NCI-H1092 treated with DMSO at 0.1 percent for 48 hours (cell line): ENCODE results near the gene DRC1.

Experiments
- DNase-seq: peaks from one replicate; lab custom pipeline; 2025; lab: John Stamatoyannopoulos, UW

Gene DRC1

DNA sequence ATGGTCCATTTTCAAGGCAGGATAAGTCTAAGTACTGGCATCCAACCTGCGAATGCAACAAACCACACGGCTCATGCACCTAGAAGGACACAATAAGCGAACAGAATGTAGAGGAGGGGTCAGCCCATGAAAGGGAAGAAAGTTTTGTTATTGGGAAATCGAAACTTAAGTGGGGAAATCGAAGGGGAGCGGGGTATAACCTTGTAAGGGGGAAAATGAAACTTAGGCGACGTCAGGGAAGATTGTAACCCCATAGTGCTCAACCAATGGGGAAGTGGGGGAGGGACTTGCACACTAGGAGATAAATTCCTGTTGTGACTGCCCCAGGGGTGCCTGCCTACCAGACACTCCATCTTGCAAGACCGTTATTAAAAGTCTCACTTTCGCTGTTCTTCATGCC, 91.8 kb downstream of the DRC1 start:
- no peak for DNase-seq

DNA sequence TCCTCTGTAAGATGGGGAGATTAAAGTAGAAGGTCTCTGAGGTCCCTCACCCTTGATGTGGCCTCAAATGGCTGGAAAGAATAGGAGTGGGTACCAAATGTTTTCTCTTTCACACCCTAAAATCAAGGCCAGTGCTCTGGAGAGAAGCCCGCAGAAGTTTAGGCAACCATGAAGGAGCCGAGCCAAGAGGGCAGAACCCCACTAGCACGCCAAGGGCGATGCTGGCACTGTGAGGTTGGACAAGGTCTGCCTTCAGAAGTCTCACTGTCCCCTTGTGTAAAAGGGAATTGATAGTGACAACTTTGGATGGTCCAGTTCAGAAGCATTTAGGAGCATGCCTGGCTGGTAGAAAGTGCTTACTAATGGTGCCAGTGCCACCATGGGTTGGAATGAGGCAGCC, 92.5 kb downstream of the DRC1 start:
- DNase-seq, result no peak

DNA sequence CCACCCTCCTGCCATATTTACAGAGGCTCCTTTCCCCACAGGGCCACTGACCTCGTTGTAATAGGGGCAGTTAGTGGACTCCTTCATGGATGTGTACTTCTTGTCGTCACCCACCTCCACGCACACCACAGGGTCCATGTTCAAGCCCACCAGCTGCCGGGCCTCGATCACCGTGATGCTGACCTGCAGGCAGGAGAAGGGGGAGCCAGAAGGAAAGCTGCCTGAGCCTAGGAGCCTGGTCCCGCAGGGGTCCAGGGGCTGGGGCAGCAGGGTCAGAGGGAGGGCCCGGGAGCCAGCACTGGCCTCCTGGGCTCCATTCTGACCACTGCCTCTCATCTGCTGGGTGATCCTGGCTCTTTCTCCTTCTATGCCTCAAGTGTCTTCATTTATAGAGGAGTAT, 93.2 kb downstream of the DRC1 start:
- no peak for DNase-seq

DNA sequence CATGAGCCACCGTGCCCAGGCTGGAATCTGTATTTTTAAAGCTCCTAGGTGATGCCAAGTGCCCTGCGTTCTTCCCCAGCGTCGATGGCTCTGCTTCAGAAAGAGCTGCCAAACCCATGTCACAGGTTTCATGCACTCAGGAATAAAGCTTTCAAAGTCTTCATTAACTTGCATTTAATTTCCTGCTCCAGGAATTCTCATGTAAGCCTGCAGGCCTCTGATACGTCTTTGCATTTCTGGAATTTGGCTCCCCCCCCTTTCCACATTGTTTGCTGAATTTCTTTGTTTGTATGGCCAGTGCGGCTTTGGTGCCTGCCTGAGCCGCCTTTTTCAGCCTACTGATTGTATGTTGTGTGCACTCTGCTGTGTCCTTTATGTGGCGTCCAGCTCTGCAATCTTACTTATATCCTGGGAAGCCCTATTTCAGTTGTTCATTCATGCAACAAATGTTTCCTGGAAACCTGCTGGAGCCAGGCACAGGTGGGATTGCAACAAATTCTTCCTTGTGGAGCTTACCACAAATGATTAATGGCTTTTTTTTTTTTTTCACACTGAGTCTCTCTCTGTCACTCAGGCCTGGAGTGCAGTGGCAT, 94.1 kb downstream of the DRC1 start:
- no peak for DNase-seq

DNA sequence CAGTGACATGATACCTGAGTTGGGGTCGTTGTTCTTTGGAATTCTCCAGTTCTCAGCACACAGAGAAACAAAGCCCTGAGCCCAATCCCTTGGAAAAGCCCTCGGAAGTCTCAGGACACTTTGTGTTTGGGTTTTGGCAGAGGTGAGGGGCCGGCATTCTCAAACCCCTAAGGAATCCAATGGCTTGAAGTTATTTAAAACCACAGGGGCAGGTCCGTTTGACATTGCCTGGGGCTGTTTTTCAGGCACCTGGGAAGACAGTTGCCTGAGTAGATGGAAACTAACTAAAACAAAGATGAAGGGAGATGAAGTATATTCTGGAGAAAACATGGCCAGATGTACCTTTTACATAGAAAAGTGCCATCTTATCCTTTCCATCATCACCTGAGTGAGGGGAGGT, 98.7 kb downstream of the DRC1 start:
- no peak for DNase-seq

DNA sequence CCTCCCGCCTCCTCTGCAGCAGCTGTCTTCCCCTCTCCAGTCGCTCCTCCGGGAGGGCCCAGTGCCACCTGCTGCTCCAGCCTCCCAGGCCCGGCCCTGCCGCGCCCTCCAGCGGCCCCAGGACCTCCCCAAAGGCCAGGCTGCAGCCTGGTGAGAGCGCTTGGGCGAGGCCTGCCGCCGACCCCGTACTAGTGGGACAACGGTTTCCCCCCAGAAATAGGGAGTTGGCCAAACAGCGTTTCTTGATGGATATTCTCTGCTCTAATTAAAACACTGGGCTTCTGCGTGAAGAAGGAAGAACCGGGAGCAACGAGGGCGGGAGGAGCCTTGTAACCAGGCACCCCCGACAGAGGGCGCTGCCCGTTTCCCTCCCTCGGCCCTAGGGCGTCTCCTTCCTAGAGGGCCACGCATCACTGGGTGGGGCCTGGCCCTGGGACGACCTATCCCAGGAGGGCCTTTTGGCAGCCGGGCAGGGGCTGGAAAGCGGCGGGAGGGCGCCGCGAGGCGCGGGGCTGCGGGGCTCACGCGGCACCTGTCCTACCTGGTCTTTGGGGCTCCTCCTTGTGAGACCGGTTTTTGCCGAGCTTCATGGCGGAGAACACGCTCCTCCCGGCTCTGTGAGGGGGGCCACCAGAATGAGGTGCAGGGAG, 101.6 kb downstream of the DRC1 start:
- no peak for DNase-seq

DNA sequence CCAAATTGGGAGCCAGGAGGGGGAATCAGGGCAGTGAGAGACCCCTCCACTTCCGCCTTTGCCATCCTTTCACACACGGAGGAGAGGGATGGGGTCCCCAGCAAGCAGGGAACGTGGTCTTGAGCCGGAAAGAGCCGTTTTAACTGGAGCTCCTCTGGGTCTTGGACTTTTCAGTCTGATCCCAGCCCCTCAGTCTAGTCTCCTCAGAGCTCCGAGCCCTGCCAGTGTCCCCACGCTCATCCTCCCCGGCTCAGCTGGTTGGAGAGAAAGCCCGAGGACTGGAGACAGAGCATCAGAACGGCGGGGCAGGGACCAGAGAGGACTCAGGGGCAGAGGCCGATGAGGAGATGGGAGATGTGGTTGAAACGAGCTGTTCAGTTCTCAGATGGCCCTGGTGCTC, 102.3 kb downstream of the DRC1 start:
- DNase-seq, result no peak

DNA sequence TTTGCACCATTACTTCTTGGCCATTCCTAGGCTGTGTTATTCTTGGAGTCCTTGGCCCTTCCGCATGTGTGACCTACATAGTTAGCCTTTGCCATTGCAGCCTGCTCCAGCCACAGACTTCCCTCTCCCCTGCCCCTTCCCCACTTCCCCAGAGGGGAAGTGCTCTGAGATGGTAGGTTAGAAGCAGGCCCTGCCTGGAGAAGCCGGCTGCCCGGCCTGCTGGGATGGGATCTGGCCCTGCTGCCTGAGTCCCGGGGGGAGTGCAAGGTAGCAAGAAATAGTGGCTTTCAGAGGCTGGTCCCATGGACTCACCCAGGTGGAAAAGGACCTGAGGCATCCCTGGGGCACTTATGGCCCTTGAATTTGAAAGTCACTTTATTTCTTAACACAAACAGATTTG, 104.6 kb downstream of the DRC1 start:
- no peak for DNase-seq
